ENCODE measurements around the gene ATG4D. TPM values are rescaled to one million over a fixed set of nuclear protein-coding genes. Genes with fewer than 3 reads are reported as not detected.

The ATG4D gene
- polyA plus RNA-seq, 4 donors = 24.0 to 181 (median 105) TPM

GRCh38 chr19:10602330-10603083 lies 58.8 kb downstream of the ATG4D start:
- Histone ChIP-seq H3K9me3 (ENCODE audit: control insufficient read depth in 2 of 2, insufficient read depth in 1 of 2, low read depth in 1 of 2, low read length in 1 of 2) (peaks cover 0 to 7% of the 10 kb centered on the region in 2 donors), H3K4me3 (ENCODE audit: low read depth in 1 of 3, low read length in 3 of 3) (peak overlapping the region; percentile 73 to 95 (median 82)), H3K27me3 (ENCODE audit: control insufficient read depth in 3 of 3, insufficient read depth in 3 of 3, low read length in 3 of 3) (peaks cover 0 to 21% (median 0%) of the 10 kb centered on the region in 3 donors), H3K27ac (ENCODE audit: low read depth in 1 of 3, low read length in 2 of 3) (peak overlapping the region; percentile 71 to 98 (median 73)), H3K4me1 (ENCODE audit: control insufficient read depth in 3 of 3, insufficient read depth in 2 of 3, low read depth in 1 of 3, low read length in 2 of 3) (peaks cover 0 to 11% (median 1%) of the 10 kb centered on the region in 3 donors), H3K36me3 (ENCODE audit: control insufficient read depth in 3 of 3, insufficient read depth in 2 of 3, low read depth in 1 of 3, low read length in 3 of 3) (no peaks in the 10 kb centered on the region)
- FAIRE-seq (no peak), DNase-seq (peak; percentile 70 to 82)
- 1 to 2% (median 1%) methylated on average over 40 to 76 of the region's 76 CpGs for WGBS, 3 donors

Other genes starting within 250 kb of the ATG4D start
- 1 to 10 TPM; 5.8 to 9.5 (median 7.7) TPM for gene ZGLP1, start 234.1 kb upstream of the ATG4D start, polyA plus RNA-seq
- 10 to 100 TPM; 15.1 to 22.9 (median 18.0) TPM for gene FDX2, start 227.9 kb upstream of the ATG4D start, polyA plus RNA-seq
- 10 to 100 TPM; 14.1 to 50.0 (median 21.1) TPM for gene RAVER1, start 210.4 kb upstream of the ATG4D start, polyA plus RNA-seq
- gene ICAM3, start 204.3 kb upstream of the ATG4D start, polyA plus RNA-seq = 10 to 100 TPM in 3 of 4 donors, 1 to 10 TPM in 1; 8.3 to 23.8 (median 16.0) TPM
- 100 to 1,000 TPM in 3 of 4 donors, 10 to 100 TPM in 1; 81.8 to 162 (median 124) TPM for gene TYK2, start 163.3 kb upstream of the ATG4D start, polyA plus RNA-seq
- 100 to 1,000 TPM; 128 to 202 (median 147) TPM for gene CDC37, start 140.4 kb upstream of the ATG4D start, polyA plus RNA-seq
- 1 to 10 TPM in 3 of 4 donors, under 1 TPM in 1; 0.67 to 3.5 (median 2.0) TPM for gene PDE4A, start 123.4 kb upstream of the ATG4D start, polyA plus RNA-seq
- gene KEAP1, start 40.5 kb upstream of the ATG4D start, polyA plus RNA-seq = 10 to 100 TPM; 35.1 to 73.8 (median 56.4) TPM
- gene S1PR5, start 26.5 kb upstream of the ATG4D start, polyA plus RNA-seq = under 1 TPM in 2 of 4 donors, not detected in 2; 0.09 to 0.89 TPM
- gene KRI1, start 22.1 kb downstream of the ATG4D start, polyA plus RNA-seq = 10 to 100 TPM; 14.8 to 21.2 (median 18.1) TPM
- gene CDKN2D, start 25.1 kb downstream of the ATG4D start, polyA plus RNA-seq = 10 to 100 TPM in 3 of 4 donors, 1 to 10 TPM in 1; 4.4 to 19.0 (median 14.2) TPM
- gene AP1M2, start 43.4 kb downstream of the ATG4D start, polyA plus RNA-seq = 100 to 1,000 TPM in 2 of 4 donors, 10 to 100 TPM in 2; 85.5 to 238 (median 99.7) TPM
- gene SLC44A2, start 81.6 kb downstream of the ATG4D start, polyA plus RNA-seq = 10 to 100 TPM in 3 of 4 donors, 1 to 10 TPM in 1; 5.7 to 41.6 (median 19.0) TPM
- gene ILF3, start 110.4 kb downstream of the ATG4D start, polyA plus RNA-seq = 100 to 1,000 TPM in 2 of 4 donors, 10 to 100 TPM in 2; 37.3 to 170 (median 87.6) TPM
- 100 to 1,000 TPM in 1 of 4 donors, 10 to 100 TPM in 3; 45.9 to 107 (median 64.0) TPM for gene QTRT1, start 157.5 kb downstream of the ATG4D start, polyA plus RNA-seq
- gene DNM2, start 174.2 kb downstream of the ATG4D start, polyA plus RNA-seq = 100 to 1,000 TPM; 145 to 248 (median 166) TPM